RWPE2 (cell line): ENCODE measurements around the gene GPA33.

Experiments
- ATAC-seq: fragments of 200-7000 bp; cut with Tn5 transposase; 3 replicates; pipeline ENCODE4 v1.9.1; 2021; ENCODE audit warnings: low read depth
- DNase-seq: peaks from one replicate; pipeline ENCODE4 v3.0.0-alpha.2; 2020; ENCODE audit warnings: low spot score
- H3K27ac ChIP-seq: fragments of 450-650 bp; 2 replicates; pipeline ENCODE4 v1.5.1; 2017; ENCODE audit warnings: mild to moderate bottlenecking; ENCODE audit not compliant: poor library complexity, severe bottlenecking
- H3K27me3 ChIP-seq: fragments of 250-450 bp; sonication (Bioruptor Pico); 2 replicates; pipeline ENCODE4 v1.5.1; 2021; ENCODE audit warnings: mild to moderate bottlenecking, moderate library complexity; ENCODE audit not compliant: insufficient read depth, poor library complexity, severe bottlenecking
- H3K36me3 ChIP-seq: fragments of 250-450 bp; sonication (Bioruptor Pico); 2 replicates; pipeline ENCODE4 v1.5.1; 2020; ENCODE audit warnings: low read depth, mild to moderate bottlenecking, moderate library complexity
- H3K4me1 ChIP-seq: fragments of 250-450 bp; sonication (Bioruptor Pico); 2 replicates; pipeline ENCODE4 v1.5.1; 2021; ENCODE audit warnings: mild to moderate bottlenecking, moderate library complexity; ENCODE audit not compliant: insufficient read depth, poor library complexity, severe bottlenecking
- H3K4me3 ChIP-seq: fragments of 250-450 bp; sonication (Bioruptor Pico); 2 replicates; pipeline ENCODE4 v1.5.1; 2021; ENCODE audit warnings: mild to moderate bottlenecking, moderate library complexity; ENCODE audit not compliant: severe bottlenecking
- H3K9me3 ChIP-seq: fragments of 250-450 bp; sonication (Bioruptor Pico); 2 replicates; pipeline ENCODE4 v1.5.1; 2021; ENCODE audit warnings: mild to moderate bottlenecking, moderate library complexity; ENCODE audit not compliant: severe bottlenecking
- CTCF ChIP-seq: fragments of 450-650 bp; IDR thresholded peaks from one replicate; pipeline ENCODE4 v1.5.1; 2017; ENCODE audit warnings: mild to moderate bottlenecking, moderate library complexity; ENCODE audit not compliant: poor library complexity, severe bottlenecking

The GPA33 gene

GRCh38 chr1:167066333-167067122 is 23.6 kb downstream of the GPA33 start:
- H3K27ac ChIP-seq = no peak overlapping the region
- peak overlapping the region; percentile 17 for H3K4me3 ChIP-seq
- H3K4me1 ChIP-seq = peaks cover 4% of the 10 kb centered on the region
- H3K36me3 ChIP-seq = no peaks in the 10 kb centered on the region
- no peaks in the 10 kb centered on the region for H3K9me3 ChIP-seq
- peak; percentile 96 for TF ChIP-seq CTCF
- peak; percentile 87 for ATAC-seq
- no peaks in the 10 kb centered on the region for H3K27me3 ChIP-seq
- DNase-seq = no peak

GRCh38 chr1:167065471-167065870 is 24.7 kb downstream of the GPA33 start:
- DNase-seq (no peak), ATAC-seq (no peak)
- no peaks in the 10 kb centered on the region for H3K27me3 ChIP-seq
- no peak overlapping the region for H3K4me3 ChIP-seq
- no peaks in the 10 kb centered on the region for H3K36me3 ChIP-seq
- H3K27ac ChIP-seq = no peak overlapping the region
- no peak for TF ChIP-seq CTCF
- H3K9me3 ChIP-seq = no peaks in the 10 kb centered on the region
- H3K4me1 ChIP-seq = peaks cover 4% of the 10 kb centered on the region

- Histone ChIP-seq H3K9me3 (no peaks in the 10 kb centered on the region), H3K4me3 (no peak overlapping the region), H3K27ac (no peak overlapping the region), H3K4me1 (peaks cover 4% of the 10 kb centered on the region), H3K36me3 (no peaks in the 10 kb centered on the region), H3K27me3 (no peaks in the 10 kb centered on the region)
- DNase-seq (no peak), ATAC-seq (no peak)
- no peak for TF ChIP-seq CTCF
These were observed 25.6 kb downstream of the GPA33 start for GRCh38 chr1:167064621-167065020.

GRCh38 chr1:167061073-167061464 is 29.1 kb downstream of the GPA33 start:
- H3K36me3 ChIP-seq = no peaks in the 10 kb centered on the region
- no peaks in the 10 kb centered on the region for H3K27me3 ChIP-seq
- H3K4me1 ChIP-seq = no peaks in the 10 kb centered on the region
- H3K9me3 ChIP-seq = no peaks in the 10 kb centered on the region
- DNase-seq = no peak
- H3K4me3 ChIP-seq = no peak overlapping the region
- TF ChIP-seq CTCF = no peak
- no peak for ATAC-seq
- no peak overlapping the region for H3K27ac ChIP-seq
